NCI-H2196 (cell line): ENCODE measurements around the gene ELMO1.

Source experiments
- DNase-seq: peaks from one replicate; lab custom pipeline; 2025; ENCODE audit not compliant: unreplicated experiment; lab: John Stamatoyannopoulos, UW

Gene ELMO1

GRCh38 chr7:37320140-37320847, 128.4 kb downstream of the ELMO1 start:
- DNase-seq: no peak

GRCh38 chr7:37318541-37318940, 130.1 kb downstream of the ELMO1 start:
- DNase-seq: no peak

DNA sequence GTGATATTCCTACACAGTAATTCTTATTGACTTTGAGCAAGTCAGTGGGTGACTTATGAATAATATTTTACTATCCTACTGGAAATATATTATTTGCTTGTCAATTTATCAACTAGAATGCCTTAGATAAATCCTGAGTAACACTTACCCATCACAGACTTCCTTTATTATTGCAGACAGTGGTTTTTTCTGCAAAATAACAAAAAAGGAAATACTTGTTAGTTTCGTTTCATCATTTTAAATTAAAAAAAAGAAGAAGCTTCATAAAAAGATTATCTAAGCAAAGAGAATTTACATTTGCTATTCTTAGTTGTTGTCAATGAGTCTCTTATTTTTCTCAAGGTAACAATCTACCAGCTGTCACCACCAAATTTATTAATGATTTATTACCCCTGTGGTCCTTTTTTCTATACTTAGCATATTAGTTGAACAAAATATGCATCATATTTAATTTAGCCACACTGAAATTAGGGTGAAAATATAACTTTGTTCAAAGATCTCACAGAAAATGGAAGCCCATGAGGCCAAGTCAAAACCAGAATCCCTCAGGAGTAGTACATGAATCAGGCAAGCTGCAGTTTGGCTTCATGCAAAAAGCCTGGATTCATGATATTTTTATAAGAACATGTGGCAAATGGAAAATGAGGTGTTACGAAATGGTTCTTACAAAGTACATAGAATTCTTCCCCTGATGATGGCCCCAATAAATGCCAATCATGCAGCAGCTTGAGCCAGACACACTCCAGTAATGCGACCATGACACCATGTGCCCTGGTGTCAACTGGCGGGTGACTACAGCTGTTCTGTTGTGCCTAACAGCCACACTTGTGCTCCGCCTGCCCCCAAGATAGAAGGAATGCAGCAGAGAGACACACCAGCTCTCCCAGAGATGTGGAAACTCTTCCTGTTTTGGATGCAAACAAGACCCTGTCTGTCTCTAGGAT, 132.6 kb downstream of the ELMO1 start:
- DNase-seq: no peak

DNA sequence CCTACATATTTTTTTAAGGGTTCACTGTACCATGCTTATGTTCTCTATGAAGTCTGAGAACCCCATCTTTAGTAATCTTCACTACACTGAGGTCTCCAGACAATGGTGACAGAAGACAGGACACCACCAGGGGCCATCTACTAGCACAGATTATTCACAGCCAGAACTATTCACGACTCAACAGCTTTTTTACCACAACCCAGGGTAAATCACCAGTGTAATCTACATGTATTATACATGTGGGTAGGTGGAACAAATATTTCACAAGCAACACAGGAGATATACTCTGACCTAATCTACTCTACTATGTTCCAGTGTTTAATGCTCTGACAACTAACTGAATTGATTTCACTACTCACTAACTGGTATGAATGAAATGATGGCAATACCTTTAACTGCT, 136.1 kb downstream of the ELMO1 start:
- no peak for DNase-seq

DNA sequence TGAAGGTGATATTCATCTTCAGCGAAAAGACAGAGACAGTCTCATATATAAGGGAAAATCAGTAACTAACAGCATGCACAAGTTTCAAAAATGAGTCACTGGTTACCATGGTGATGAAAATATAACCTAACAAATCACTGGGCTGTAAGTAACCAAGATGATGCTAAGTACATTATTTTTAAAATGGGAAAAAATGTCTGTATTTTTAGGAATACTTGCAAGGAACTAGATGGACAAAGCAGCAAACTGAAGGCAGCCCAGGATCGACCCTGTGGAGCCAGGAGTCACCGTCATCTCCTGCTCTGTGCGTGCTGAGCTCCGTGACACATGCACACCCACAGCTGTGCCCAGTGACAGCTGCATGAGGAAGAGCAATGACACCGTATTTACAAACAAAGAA, 137.3 kb downstream of the ELMO1 start:
- DNase-seq: no peak

DNA sequence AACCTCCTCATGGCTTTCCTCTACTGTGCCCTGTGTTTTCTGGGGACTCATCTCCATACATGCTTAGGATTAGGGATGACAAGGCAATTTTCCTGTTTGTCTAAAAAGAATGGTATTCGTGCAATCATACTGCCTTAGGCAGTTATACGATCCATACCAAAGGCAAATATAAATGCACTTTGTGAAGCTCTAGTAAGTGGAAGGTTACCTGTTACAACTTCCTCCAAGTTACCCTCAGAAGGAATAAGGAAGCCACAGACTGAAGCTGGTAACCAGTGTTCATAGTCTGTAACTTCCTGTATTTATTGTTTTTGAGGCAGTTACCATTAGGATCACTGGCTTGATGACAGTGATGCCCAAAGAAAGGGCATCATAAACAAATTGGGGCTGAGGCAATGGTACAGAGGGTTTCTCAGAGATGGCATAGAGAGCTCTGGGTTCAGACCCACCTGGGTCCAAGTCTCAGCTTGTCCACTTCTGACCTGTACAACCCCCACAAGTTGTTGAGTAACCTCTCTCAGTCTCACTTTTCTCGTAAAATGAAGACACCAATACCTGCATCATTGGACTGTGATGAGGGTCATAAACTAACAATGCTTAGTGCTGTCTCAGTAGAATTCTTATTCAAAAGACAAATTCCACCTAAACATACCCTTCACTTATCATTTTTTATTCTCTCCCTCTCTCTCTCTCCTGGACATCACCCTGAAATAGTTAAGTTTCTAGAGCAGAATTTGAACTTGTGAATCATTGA, 138.2 kb downstream of the ELMO1 start:
- no peak for DNase-seq

- DNase-seq: no peak
These were observed 139.2 kb downstream of the ELMO1 start for GRCh38 chr7:37309493-37309892.

DNA sequence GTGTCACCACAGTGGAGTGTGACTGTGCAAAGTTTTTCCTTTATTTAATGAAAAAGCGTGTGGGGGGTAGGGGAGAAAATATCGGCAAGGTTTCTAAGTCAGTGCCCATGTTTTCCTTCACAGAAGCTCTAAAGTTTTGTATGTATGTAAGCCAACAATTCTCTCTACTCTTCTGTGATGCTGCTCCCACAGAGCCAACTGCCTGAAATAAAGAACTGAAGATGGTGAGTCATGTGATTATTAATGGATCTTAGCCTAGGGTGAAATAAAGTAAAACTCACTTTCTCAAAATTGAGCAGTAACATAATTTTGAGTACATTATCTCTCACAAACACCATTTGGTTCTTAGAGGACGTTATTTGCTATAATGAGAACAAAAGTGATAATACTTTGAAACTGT, 143.7 kb downstream of the ELMO1 start:
- no peak for DNase-seq

- DNase-seq: no peak
These were observed 151.1 kb downstream of the ELMO1 start for GRCh38 chr7:37297546-37297945.

GRCh38 chr7:37295401-37295800, 153.3 kb downstream of the ELMO1 start:
- no peak for DNase-seq

DNA sequence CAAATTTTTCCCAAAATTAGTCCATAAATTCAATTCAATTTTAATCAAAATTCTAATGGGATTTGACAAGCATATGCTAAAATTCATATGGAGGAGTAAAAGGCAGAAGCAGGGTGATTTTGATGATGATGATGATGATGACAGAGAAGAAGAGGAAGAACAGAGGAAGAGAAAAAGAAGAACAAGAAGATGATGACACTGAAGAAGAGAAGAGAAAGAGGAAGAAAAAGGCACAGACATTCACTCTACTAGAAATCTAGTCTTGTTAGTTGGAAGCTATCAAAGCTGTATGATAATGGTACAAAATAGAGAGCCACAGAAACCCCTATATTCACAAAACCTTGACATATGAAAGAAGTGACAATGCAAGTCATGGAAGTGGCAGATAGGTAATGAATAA, 157.9 kb downstream of the ELMO1 start:
- DNase-seq: no peak

GRCh38 chr7:37289781-37290180, 158.9 kb downstream of the ELMO1 start:
- DNase-seq: no peak

GRCh38 chr7:37289367-37289766, 159.3 kb downstream of the ELMO1 start:
- no peak for DNase-seq

DNA sequence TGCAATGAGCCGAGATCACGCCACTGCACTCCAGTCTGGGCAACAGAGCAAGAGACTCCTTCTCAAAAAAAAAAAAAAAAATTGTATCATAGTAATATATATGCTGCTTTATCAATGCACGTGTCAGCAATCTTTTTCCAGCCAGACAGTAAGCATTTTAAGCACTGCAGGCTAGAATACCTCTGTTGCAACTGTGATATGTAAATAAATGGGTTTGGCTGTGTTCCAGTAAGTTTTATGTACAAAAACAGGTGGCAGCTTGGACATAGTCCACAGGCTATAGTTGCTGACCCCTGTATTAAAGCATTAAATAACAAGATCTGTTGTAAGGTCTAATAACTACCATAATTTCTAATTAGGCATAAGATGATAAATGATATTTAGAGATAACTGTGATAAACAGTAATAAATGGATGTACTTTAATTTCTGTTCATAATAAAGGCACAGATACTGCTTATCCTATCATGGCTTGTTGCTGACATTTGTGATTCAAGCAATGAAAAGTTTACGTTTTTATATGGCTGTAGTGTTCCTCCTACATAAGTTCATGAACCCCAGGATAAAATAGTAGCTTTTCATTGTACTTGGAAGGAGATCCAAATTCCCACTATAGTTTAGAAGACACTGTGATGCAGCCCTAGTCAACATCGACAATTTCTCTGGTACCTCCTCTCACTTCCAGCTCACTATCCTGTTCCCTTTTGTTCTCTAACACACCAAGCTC, 161.4 kb downstream of the ELMO1 start:
- DNase-seq: peak; percentile 11

GRCh38 chr7:37286454-37286832, 162.2 kb downstream of the ELMO1 start:
- DNase-seq: no peak

- no peak for DNase-seq
These were observed 162.8 kb downstream of the ELMO1 start for GRCh38 chr7:37285706-37286453.

- peak; percentile 4 for DNase-seq
These were observed 163.8 kb downstream of the ELMO1 start for GRCh38 chr7:37284805-37285231.

DNA sequence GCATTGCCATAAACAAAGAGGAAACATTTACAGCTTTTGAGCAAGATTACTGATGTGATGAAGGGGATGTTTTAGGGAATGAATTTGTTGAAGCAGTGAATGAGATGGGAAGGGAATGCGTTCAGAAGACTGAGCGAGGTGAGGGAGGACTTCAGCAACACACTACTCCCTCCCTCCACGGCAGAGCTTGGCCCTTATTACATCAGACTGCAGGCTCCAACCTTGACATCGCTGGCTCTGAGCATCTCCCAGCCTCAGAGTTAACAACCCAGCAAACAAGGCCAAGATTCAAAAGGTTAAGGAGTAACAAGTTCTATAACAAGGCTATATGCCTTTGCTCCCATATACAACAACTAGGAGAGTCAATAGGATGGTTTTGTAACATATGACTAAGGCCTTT, 164.4 kb downstream of the ELMO1 start:
- DNase-seq: no peak

DNA sequence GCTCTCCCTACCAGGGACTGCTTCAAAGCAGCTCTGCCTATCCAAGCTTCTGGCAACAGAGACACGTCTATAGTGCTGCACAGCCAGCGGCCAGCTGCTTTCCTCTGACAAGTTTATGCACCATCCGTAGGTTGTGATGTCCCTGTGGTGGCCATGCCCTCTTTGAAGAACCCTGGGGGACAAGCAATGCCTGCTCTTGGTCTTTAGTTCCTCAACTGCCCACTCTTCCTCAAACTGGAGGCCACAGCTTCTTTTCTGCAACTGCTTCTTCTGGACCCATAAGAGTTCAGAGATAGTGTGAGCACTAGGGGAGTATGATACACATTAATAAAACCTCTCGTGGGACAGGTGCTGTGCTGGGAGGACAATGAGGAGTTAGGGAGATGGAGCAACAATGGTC, 164.9 kb downstream of the ELMO1 start:
- DNase-seq: no peak

GRCh38 chr7:37282927-37283326, 165.7 kb downstream of the ELMO1 start:
- no peak for DNase-seq
